Esophagus squamous epithelium (tissue), 5 donors: ENCODE data around the gene SCD5. TPM values are rescaled to one million over a fixed set of nuclear protein-coding genes. Genes with fewer than 3 reads are reported as not detected.

Source experiments
- DNase-seq: peaks from one replicate; lab custom pipeline; 2025; lab: John Stamatoyannopoulos, UW
- H3K27ac ChIP-seq, 4 donors: fragments of 200-600 bp; sonication (generic); one replicate each; pipeline ENCODE4 v1.5.1; 2016 to 2019; ENCODE audit warnings: mild to moderate bottlenecking in 1 of 4
- H3K27me3 ChIP-seq, 4 donors: fragments of 200-600 bp; sonication (generic); 1 replicate in 3 of 4; 2 replicates in 1 of 4; pipeline versions ENCODE4 v1.5.1 to v1.6.0; 2017 to 2021; ENCODE audit warnings: antibody characterized with exemption in 1 of 4
- H3K36me3 ChIP-seq, 3 donors: fragments of 200-600 bp; sonication (generic); one replicate each; pipeline ENCODE4 v1.5.1; 2016 to 2019
- H3K4me1 ChIP-seq, 3 donors: fragments of 200-600 bp; sonication (generic); one replicate each; pipeline ENCODE4 v1.5.1; 2017 to 2019
- H3K4me3 ChIP-seq, 4 donors: fragments of 200-600 bp; sonication (generic); 1 replicate in 3 of 4; 2 replicates in 1 of 4; pipeline ENCODE4 v1.5.1; 2016 to 2019; ENCODE audit warnings: mild to moderate bottlenecking in 2 of 4, moderate library complexity in 1 of 4
- H3K9me3 ChIP-seq, 3 donors: fragments of 200-600 bp; sonication (generic); one replicate each; pipeline ENCODE4 v1.5.1; 2016 to 2019
- POLR2A ChIP-seq, 4 donors: fragments of 450-650 bp; IDR thresholded peaks; one replicate each; pipeline ENCODE4 v1.6.1; 2017; ENCODE audit warnings: antibody characterized with exemption in 4 of 4, mild to moderate bottlenecking in 4 of 4, moderate library complexity in 3 of 4
- WGBS, 2 donors: methylation state at CpG; one replicate each; pipeline ENCODE4 v1.1.5; 2018; 5-methylcytosine and 5-hydroxymethylcytosine counted together
- intact Hi-C: fragments of 100-400 bp; cut with DNase I; formaldehyde crosslinking; loops from one replicate; pipeline ENCODE4 v1.15.0; 2022
- total RNA-seq, 4 donors: library from RNA; depleted of rRNA; stranded (reverse); fragments of >200 nt; gene quantifications; one replicate each; pipeline ENCODE4 v1.1.0, GENCODE V29; 2016
- TF ChIP-seq, protein P1 (sequence below), 6 experiments: fragments of 450-650 bp in 4 of 6; fragments of 200-600 bp in 2 of 6; sonication (generic) in 2 of 6; IDR thresholded peaks; one replicate each; pipeline ENCODE4 v1.5.1; 2016 to 2019; ENCODE audit warnings: antibody characterized with exemption in 6 of 6, mild to moderate bottlenecking in 4 of 6, moderate library complexity in 4 of 6
- donor health status: DM: yes; HTN: yes; CAD: no.

SCD5 gene
- total RNA-seq, 4 donors from 2014 or later = 1.2 to 6.3 (median 4.3) TPM

GRCh38 chr4:82593411-82593810 lies 205.2 kb downstream of the SCD5 start:
- Histone ChIP-seq H3K27ac (no peak overlapping the region), H3K4me1 (no peaks in the 10 kb centered on the region), H3K36me3 (no peaks in the 10 kb centered on the region), H3K9me3 (no peaks in the 10 kb centered on the region), H3K4me3 (no peak overlapping the region), H3K27me3 (no peaks in the 10 kb centered on the region)
- no peak for DNase-seq
- WGBS, 2 donors = 62 to 63% methylated on average over 5 of the region's 5 CpGs
- intact Hi-C loops = no loop called here
- no peak for TF ChIP-seq POLR2A (IDR thresholded peaks at IDR 0.05)
- TF ChIP-seq, protein P1, sequence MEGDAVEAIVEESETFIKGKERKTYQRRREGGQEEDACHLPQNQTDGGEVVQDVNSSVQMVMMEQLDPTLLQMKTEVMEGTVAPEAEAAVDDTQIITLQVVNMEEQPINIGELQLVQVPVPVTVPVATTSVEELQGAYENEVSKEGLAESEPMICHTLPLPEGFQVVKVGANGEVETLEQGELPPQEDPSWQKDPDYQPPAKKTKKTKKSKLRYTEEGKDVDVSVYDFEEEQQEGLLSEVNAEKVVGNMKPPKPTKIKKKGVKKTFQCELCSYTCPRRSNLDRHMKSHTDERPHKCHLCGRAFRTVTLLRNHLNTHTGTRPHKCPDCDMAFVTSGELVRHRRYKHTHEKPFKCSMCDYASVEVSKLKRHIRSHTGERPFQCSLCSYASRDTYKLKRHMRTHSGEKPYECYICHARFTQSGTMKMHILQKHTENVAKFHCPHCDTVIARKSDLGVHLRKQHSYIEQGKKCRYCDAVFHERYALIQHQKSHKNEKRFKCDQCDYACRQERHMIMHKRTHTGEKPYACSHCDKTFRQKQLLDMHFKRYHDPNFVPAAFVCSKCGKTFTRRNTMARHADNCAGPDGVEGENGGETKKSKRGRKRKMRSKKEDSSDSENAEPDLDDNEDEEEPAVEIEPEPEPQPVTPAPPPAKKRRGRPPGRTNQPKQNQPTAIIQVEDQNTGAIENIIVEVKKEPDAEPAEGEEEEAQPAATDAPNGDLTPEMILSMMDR (IDR thresholded peaks at IDR 0.05) = no peak

- TF ChIP-seq, protein P1 (IDR thresholded peaks at IDR 0.05) = no peak
- no peak for TF ChIP-seq POLR2A (IDR thresholded peaks at IDR 0.05)
- no peak for DNase-seq
- H3K4me1 ChIP-seq = no peaks in the 10 kb centered on the region
Measured at GRCh38 chr4:82592639-82593038, 206.0 kb downstream of the SCD5 start.

DNA sequence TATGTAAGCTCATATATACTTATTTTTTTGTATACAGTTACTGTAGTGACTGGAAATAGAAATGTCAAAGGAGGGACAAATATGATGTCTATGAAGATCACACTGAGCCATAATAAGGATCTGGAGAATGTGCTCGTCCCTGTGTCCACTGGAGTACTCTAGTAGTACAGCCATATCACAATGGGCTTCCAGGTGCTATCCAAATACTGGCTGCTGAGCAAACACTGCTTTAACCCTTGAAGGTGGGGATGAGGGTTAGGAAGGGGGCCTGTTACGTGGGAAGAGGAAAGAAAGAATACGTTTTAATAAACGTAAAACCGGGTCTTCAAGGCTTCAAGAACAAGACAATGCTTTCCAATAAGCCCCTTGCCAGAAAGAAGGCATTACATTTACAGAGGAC lies 207.0 kb downstream of the SCD5 start:
- H3K4me1 ChIP-seq = no peaks in the 10 kb centered on the region
- WGBS, 2 donors = 62 to 68% methylated on average over 5 of the region's 5 CpGs
- no peak for DNase-seq
- H3K4me3 ChIP-seq = no peak overlapping the region
- no peak overlapping the region for H3K27ac ChIP-seq
- intact Hi-C loops = no loop called here
- no peaks in the 10 kb centered on the region for H3K36me3 ChIP-seq
- H3K9me3 ChIP-seq = no peaks in the 10 kb centered on the region
- no peaks in the 10 kb centered on the region for H3K27me3 ChIP-seq
- TF ChIP-seq POLR2A (IDR thresholded peaks at IDR 0.05) = no peak
- TF ChIP-seq, protein P1 (IDR thresholded peaks at IDR 0.05) = no peak

More at GRCh38 chr4:82592639-82593038, 206.0 kb downstream of the SCD5 start:
- no peaks in the 10 kb centered on the region for H3K36me3 ChIP-seq
- no peaks in the 10 kb centered on the region for H3K27me3 ChIP-seq
- no peak overlapping the region for H3K27ac ChIP-seq
- no peak overlapping the region for H3K4me3 ChIP-seq
- WGBS, 2 donors = 89 to 99% methylated on average over 3 of the region's 3 CpGs
- intact Hi-C loops = no loop called here
- H3K9me3 ChIP-seq = no peaks in the 10 kb centered on the region

- no peak overlapping the region for H3K27ac ChIP-seq
- intact Hi-C loops = no loop called here
- no peaks in the 10 kb centered on the region for H3K27me3 ChIP-seq
- H3K4me3 ChIP-seq = no peak overlapping the region
- no peaks in the 10 kb centered on the region for H3K4me1 ChIP-seq
- no peak for DNase-seq
- no peaks in the 10 kb centered on the region for H3K9me3 ChIP-seq
- H3K36me3 ChIP-seq = no peaks in the 10 kb centered on the region
- 23 to 25% methylated on average over 1 of the region's 1 CpG for WGBS, 2 donors
- TF ChIP-seq, protein P1 (IDR thresholded peaks at IDR 0.05) = no peak
- TF ChIP-seq POLR2A (IDR thresholded peaks at IDR 0.05) = no peak
Measured at GRCh38 chr4:82589756-82590155, 208.8 kb downstream of the SCD5 start.

DNA sequence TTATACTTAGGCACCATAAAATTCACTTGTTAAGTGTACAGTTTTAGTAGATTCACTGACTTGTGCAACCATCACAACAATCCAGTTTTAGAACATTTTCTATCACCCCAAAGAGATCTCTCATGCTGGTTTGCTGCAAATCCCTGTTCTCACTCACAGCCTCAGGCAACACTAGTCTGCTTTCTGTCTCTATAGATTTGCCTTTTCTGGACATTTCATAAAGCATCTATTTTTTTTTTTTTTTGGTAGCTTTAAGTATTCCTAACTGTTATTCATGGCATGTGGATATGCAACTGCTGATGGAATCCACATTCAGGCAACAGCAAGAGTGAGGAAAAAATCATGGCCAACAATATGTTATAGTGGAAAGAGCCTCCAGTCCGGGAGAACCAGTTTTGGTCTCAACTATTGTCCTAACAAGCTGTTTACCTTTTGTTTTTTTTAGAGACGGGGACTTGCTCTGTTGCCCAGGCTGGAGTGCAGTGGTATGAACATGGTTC lies 209.8 kb downstream of the SCD5 start:
- Histone ChIP-seq H3K27me3 (no peaks in the 10 kb centered on the region), H3K4me3 (no peak overlapping the region), H3K27ac (no peak overlapping the region), H3K36me3 (no peaks in the 10 kb centered on the region), H3K4me1 (no peaks in the 10 kb centered on the region), H3K9me3 (no peaks in the 10 kb centered on the region)
- 53 to 63% methylated on average over 2 of the region's 2 CpGs for WGBS, 2 donors
- intact Hi-C loops = no loop called here
- TF ChIP-seq, protein P1 (IDR thresholded peaks at IDR 0.05) = no peak
- TF ChIP-seq POLR2A (IDR thresholded peaks at IDR 0.05) = no peak
- DNase-seq = no peak
